ENCODE measurements around the gene KIAA0232. TPM values are rescaled to one million over a fixed set of nuclear protein-coding genes. Genes with fewer than 3 reads are reported as not detected.
A peak's percentile ranks its signal among the peaks of the same experiment; 100 is the strongest.

KIAA0232 gene
- total RNA-seq, 1 donor from 2014 or later, result 28.1 TPM

DNA sequence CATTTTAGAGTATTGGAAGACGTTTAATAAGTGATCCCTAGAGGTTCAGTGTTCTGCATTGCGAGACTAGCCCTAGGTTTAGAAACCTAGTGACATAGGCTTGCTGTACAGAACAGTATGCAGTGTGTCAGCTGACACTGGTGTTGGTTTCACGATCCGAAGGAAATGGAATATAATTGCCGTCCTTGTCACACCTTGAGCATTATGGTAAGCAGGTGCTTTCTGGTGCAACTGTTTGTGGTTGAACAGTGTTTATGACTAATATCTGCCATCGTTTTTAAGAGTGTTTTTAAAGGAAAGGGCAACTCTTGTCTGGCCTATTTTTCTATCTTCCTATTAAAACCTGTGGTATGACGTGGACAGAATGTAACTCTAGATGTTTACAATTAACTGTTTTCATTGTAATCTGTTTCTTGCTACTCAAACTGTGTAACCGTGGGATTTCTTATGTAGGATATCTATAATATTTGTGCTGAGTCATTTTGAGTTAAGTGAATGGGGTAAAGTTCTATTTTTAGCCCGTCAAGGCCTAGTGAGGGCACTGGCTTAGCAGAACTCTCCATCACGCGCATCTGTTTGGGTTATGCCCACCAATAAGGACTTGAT, 73.3 kb downstream of the KIAA0232 start:
- TF ChIP-seq, protein P1, sequence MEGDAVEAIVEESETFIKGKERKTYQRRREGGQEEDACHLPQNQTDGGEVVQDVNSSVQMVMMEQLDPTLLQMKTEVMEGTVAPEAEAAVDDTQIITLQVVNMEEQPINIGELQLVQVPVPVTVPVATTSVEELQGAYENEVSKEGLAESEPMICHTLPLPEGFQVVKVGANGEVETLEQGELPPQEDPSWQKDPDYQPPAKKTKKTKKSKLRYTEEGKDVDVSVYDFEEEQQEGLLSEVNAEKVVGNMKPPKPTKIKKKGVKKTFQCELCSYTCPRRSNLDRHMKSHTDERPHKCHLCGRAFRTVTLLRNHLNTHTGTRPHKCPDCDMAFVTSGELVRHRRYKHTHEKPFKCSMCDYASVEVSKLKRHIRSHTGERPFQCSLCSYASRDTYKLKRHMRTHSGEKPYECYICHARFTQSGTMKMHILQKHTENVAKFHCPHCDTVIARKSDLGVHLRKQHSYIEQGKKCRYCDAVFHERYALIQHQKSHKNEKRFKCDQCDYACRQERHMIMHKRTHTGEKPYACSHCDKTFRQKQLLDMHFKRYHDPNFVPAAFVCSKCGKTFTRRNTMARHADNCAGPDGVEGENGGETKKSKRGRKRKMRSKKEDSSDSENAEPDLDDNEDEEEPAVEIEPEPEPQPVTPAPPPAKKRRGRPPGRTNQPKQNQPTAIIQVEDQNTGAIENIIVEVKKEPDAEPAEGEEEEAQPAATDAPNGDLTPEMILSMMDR (IDR thresholded peaks at IDR 0.05), result no peak
- ATAC-seq, result peak in 1 of 2 donors; percentile 9
- Histone ChIP-seq H3K27me3 (ENCODE audit: low read depth) (no peaks in the 10 kb centered on the region), H3K36me3 (peaks cover 36% of the 10 kb centered on the region), H3K4me1 (peaks cover 13% of the 10 kb centered on the region), H3K27ac (no peak overlapping the region), H3K4me3 (no peak overlapping the region), H3K9me3 (peaks cover 9% of the 10 kb centered on the region)
- intact Hi-C loops (cut with DNase I), result no loop called here
- no peak for DNase-seq

GRCh38 chr4:6856391-6856790, 73.9 kb downstream of the KIAA0232 start:
- DNase-seq (no peak), ATAC-seq (no peak)
- H3K4me3 ChIP-seq, result no peak overlapping the region
- H3K27ac ChIP-seq, result no peak overlapping the region
- H3K36me3 ChIP-seq, result peaks cover 42% of the 10 kb centered on the region
- intact Hi-C loops (cut with DNase I), result no loop called here
- H3K9me3 ChIP-seq, result peaks cover 9% of the 10 kb centered on the region
- TF ChIP-seq, protein P1 (IDR thresholded peaks at IDR 0.05), result no peak
- no peaks in the 10 kb centered on the region for H3K27me3 ChIP-seq (ENCODE audit: low read depth)
- H3K4me1 ChIP-seq, result peaks cover 13% of the 10 kb centered on the region

GRCh38 chr4:6857009-6857882, 74.7 kb downstream of the KIAA0232 start:
- peaks cover 51% of the 10 kb centered on the region for H3K36me3 ChIP-seq

DNA sequence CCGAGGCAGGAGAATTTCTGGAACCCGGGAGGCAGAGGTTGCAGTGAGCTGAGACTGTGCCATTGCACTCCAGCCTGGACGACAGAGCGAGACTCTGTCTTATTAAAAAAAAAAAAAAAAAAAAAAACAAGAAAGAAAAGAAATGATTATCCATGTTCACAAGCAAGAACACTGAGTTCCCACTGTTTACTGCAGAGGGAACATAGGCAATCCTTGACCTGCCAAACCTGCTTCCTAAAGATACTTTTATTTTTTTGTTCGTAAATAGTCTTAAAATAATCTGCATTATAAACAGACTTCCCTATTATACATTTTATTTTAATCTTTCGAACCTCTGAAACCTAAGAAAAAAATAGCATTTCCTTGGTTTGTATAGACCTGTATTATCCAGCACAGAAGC, 76.5 kb downstream of the KIAA0232 start:
- Histone ChIP-seq H3K4me1 (peaks cover 11% of the 10 kb centered on the region), H3K36me3 (peaks cover 68% of the 10 kb centered on the region), H3K27ac (no peak overlapping the region), H3K27me3 (ENCODE audit: low read depth) (no peaks in the 10 kb centered on the region), H3K4me3 (no peak overlapping the region), H3K9me3 (no peaks in the 10 kb centered on the region)
- TF ChIP-seq, protein P1 (IDR thresholded peaks at IDR 0.05), result no peak
- DNase-seq (no peak), ATAC-seq (no peak)
- intact Hi-C loops (cut with DNase I), result no loop called here

More at GRCh38 chr4:6857009-6857882, 74.7 kb downstream of the KIAA0232 start:
- Histone ChIP-seq H3K4me1 (peaks cover 13% of the 10 kb centered on the region), H3K27me3 (ENCODE audit: low read depth) (no peaks in the 10 kb centered on the region), H3K9me3 (peaks cover 7% of the 10 kb centered on the region), H3K4me3 (no peak overlapping the region), H3K27ac (no peak overlapping the region)
- ATAC-seq (no peak), DNase-seq (no peak)
- TF ChIP-seq, protein P1 (IDR thresholded peaks at IDR 0.05), result no peak
- intact Hi-C loops (cut with DNase I), result no loop called here

- H3K27me3 ChIP-seq (ENCODE audit: low read depth), result no peaks in the 10 kb centered on the region
- peaks cover 8% of the 10 kb centered on the region for H3K4me1 ChIP-seq
- H3K4me3 ChIP-seq, result no peak overlapping the region
- ATAC-seq (no peak), DNase-seq (no peak)
- H3K36me3 ChIP-seq, result peaks cover 74% of the 10 kb centered on the region
- H3K9me3 ChIP-seq, result no peaks in the 10 kb centered on the region
- H3K27ac ChIP-seq, result no peak overlapping the region
- intact Hi-C loops (cut with DNase I), result no loop called here
- TF ChIP-seq, protein P1 (IDR thresholded peaks at IDR 0.05), result no peak
Observed at GRCh38 chr4:6859543-6859942, 77.0 kb downstream of the KIAA0232 start.
